ENCODE results near the gene SLC30A3.

DNA sequence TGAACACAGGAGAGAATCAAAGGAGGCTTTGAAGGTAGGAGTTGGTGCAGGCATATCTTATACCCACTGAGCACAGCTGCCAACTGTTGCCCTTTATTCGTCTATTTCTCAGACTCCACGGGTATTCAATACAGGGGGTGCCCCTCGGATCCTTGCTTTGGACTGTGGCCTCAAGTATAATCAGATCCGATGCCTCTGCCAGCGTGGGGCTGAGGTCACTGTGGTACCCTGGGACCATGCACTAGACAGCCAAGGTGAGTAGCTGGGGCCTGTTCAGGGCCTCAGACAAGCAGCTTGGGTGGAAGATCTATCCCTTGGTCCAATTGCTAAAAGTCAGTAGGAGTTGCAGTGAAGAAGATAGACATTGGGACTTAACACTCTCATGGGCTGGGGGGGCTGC, 40.4 kb downstream of the SLC30A3 start:
- no peak for TF ChIP-seq POLR2A (IDR thresholded peaks at IDR 0.05)
- TF ChIP-seq, protein P1, sequence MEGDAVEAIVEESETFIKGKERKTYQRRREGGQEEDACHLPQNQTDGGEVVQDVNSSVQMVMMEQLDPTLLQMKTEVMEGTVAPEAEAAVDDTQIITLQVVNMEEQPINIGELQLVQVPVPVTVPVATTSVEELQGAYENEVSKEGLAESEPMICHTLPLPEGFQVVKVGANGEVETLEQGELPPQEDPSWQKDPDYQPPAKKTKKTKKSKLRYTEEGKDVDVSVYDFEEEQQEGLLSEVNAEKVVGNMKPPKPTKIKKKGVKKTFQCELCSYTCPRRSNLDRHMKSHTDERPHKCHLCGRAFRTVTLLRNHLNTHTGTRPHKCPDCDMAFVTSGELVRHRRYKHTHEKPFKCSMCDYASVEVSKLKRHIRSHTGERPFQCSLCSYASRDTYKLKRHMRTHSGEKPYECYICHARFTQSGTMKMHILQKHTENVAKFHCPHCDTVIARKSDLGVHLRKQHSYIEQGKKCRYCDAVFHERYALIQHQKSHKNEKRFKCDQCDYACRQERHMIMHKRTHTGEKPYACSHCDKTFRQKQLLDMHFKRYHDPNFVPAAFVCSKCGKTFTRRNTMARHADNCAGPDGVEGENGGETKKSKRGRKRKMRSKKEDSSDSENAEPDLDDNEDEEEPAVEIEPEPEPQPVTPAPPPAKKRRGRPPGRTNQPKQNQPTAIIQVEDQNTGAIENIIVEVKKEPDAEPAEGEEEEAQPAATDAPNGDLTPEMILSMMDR (IDR thresholded peaks at IDR 0.05) = no peak

Measured in testis (tissue), 2 donors.